Neuronal stem cell (in vitro differentiated cells): ENCODE results near the gene RAPGEFL1.

Experiments
- DNase-seq: peaks from one replicate; pipeline ENCODE4 v3.0.0-alpha.2; 2013; ENCODE audit warnings: low spot score
- H2AFZ ChIP-seq: one replicate; pipeline ENCODE4 v1.6.1; 2013; ENCODE audit warnings: mild to moderate bottlenecking, low read length, inconsistent platforms
- H2AK5ac ChIP-seq: 2 replicates; pipeline ENCODE4 v1.6.1; 2013; ENCODE audit warnings: low read depth, mild to moderate bottlenecking, inconsistent platforms, low read length, moderate library complexity, mixed read lengths
- H2BK120ac ChIP-seq: 2 replicates; pipeline ENCODE4 v1.6.1; 2013; ENCODE audit warnings: low read depth, mild to moderate bottlenecking, inconsistent platforms, low read length, moderate library complexity, mixed read lengths
- H2BK12ac ChIP-seq: one replicate; pipeline ENCODE4 v1.6.1; 2013; ENCODE audit warnings: low read length, inconsistent platforms
- H2BK15ac ChIP-seq: 2 replicates; pipeline ENCODE4 v1.6.1; 2013; ENCODE audit warnings: mild to moderate bottlenecking, low read length, inconsistent platforms, mixed read lengths
- H2BK5ac ChIP-seq: one replicate; pipeline ENCODE4 v1.6.1; 2013; ENCODE audit warnings: inconsistent platforms, mild to moderate bottlenecking, low read length, moderate library complexity
- H3K14ac ChIP-seq: one replicate; pipeline ENCODE4 v1.6.1; 2013; ENCODE audit warnings: low read length, inconsistent platforms
- H3K18ac ChIP-seq: 2 replicates; pipeline ENCODE4 v1.6.1; 2013; ENCODE audit warnings: low read length, inconsistent platforms
- H3K23ac ChIP-seq: 2 replicates; pipeline ENCODE4 v1.6.1; 2013; ENCODE audit warnings: low read depth, mild to moderate bottlenecking, mixed read lengths, low read length, inconsistent platforms; ENCODE audit not compliant: poor library complexity
- H3K27ac ChIP-seq: replicated peaks from 3 replicates; pipeline ENCODE4 v1.5.1; 2013; ENCODE audit warnings: low read length, inconsistent platforms
- H3K27me3 ChIP-seq, 3 experiments: 2 replicates each; pipeline ENCODE4 v1.6.1; 2013; ENCODE audit warnings: low read length in 3 of 3, mild to moderate bottlenecking in 2 of 3, inconsistent platforms in 1 of 3, low read depth in 1 of 3, mixed read lengths in 1 of 3, moderate library complexity in 1 of 3; ENCODE audit not compliant: control insufficient read depth in 3 of 3, insufficient read depth in 3 of 3
- H3K36me3 ChIP-seq, 2 donors: replicated peaks in 1 of 2; 2 replicates each; pipeline ENCODE4 v1.6.1; 2013; ENCODE audit warnings: low read length in 2 of 2; ENCODE audit not compliant: control insufficient read depth in 2 of 2, insufficient read depth in 2 of 2
- H3K4ac ChIP-seq: 2 replicates; pipeline ENCODE4 v1.6.1; 2013; ENCODE audit warnings: inconsistent platforms, mild to moderate bottlenecking, low read length, moderate library complexity
- H3K4me1 ChIP-seq, 2 donors: 1 replicate in 1 of 2; 2 replicates in 1 of 2; pipeline ENCODE4 v1.6.1; 2013; ENCODE audit warnings: low read length in 2 of 2, low read depth in 1 of 2; ENCODE audit not compliant: control insufficient read depth in 2 of 2, insufficient read depth in 1 of 2
- H3K4me2 ChIP-seq: one replicate; pipeline ENCODE4 v1.6.1; 2013; ENCODE audit warnings: mild to moderate bottlenecking, low read length, inconsistent platforms; ENCODE audit not compliant: insufficient read depth, poor library complexity, severe bottlenecking
- H3K4me3 ChIP-seq, 2 donors: 2 replicates each; pipeline ENCODE4 v1.5.1; 2013; ENCODE audit warnings: low read length in 2 of 2, mild to moderate bottlenecking in 2 of 2, inconsistent platforms in 1 of 2, moderate library complexity in 1 of 2
- H3K79me1 ChIP-seq: one replicate; pipeline ENCODE4 v1.6.1; 2013; ENCODE audit warnings: low read depth, mild to moderate bottlenecking, inconsistent platforms, low read length, moderate library complexity
- H3K9ac ChIP-seq: one replicate; pipeline ENCODE4 v1.6.1; 2013; ENCODE audit warnings: mild to moderate bottlenecking, low read depth, low read length, inconsistent platforms; ENCODE audit not compliant: poor library complexity
- H3K9me3 ChIP-seq, 2 donors: replicated peaks in 1 of 2; 2 replicates each; pipeline versions ENCODE3 to v1.6.1; 2013; ENCODE audit warnings: low read length in 2 of 2, mild to moderate bottlenecking in 2 of 2, inconsistent platforms in 1 of 2, low read depth in 1 of 2, mixed read lengths in 1 of 2, moderate library complexity in 1 of 2; ENCODE audit not compliant: control insufficient read depth in 2 of 2, insufficient read depth in 1 of 2
- H4K8ac ChIP-seq: one replicate; pipeline ENCODE4 v1.6.1; 2013; ENCODE audit warnings: low read depth, mild to moderate bottlenecking, inconsistent platforms, low read length, moderate library complexity
- H4K91ac ChIP-seq: one replicate; pipeline ENCODE4 v1.6.1; 2013; ENCODE audit warnings: low read length, low read depth, mild to moderate bottlenecking, inconsistent platforms; ENCODE audit not compliant: poor library complexity
- WGBS, 2 donors: extraction: QIAGEN DNeasy Blood & Tissue Kit; methylation state at CpG; one replicate each; pipeline ENCODE4 v1.1.7; 2013; ENCODE audit warnings: missing lambda C conversion rate in 2 of 2, mixed read lengths in 1 of 2; ENCODE audit not compliant: insufficient read length in 2 of 2, insufficient replicate concordance in 1 of 2; ENCODE audit errors: extremely low coverage in 2 of 2; 5-methylcytosine and 5-hydroxymethylcytosine counted together

The RAPGEFL1 gene

DNA sequence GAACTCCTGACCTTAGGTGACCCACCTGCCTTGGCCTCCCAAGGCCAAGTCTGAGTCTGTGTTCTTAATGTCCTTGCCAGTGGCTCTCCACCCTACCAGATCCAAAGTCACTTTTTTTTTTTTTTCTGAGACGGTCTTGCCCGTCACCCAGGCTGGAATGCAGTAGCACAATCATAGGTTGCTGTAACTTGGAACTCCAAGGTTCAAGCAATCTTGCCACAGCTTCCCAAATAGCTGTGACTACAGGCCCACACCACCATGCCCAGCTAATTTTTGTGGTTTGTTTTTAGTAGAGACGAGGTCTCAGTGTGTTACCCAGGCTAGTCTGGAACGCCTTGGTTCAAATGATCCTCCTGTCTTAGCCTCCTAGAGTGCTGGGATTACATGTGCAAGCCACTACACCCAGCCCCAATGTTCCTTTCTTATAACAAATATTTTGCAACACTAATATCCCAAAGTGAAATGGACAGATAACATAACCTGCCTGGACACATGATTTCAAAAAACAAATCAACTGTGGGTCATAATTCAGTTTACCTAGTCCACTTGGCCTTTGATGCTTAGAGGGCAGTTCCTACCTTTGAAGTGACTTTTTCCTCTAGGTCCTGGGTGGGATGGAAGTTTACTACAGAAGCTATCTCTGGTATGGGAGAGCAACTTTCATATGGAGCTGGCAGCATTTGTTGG, 4.0 kb upstream of the RAPGEFL1 start:
- H3K9me3 ChIP-seq, result no peaks in the 10 kb centered on the region
- no CpG with 5 or more reads among the region's 4 CpGs for WGBS, 2 donors
- H3K23ac ChIP-seq, result no peak overlapping the region
- H2AFZ ChIP-seq, result no peak overlapping the region
- peaks cover 32 to 88% of the 10 kb centered on the region in 2 donors for H3K36me3 ChIP-seq
- H3K4me3 ChIP-seq, result no peak overlapping the region
- no peaks in the 10 kb centered on the region for H3K79me1 ChIP-seq
- no peak overlapping the region for H3K18ac ChIP-seq
- H4K91ac ChIP-seq, result no peak overlapping the region
- H3K9ac ChIP-seq, result no peak overlapping the region
- H4K8ac ChIP-seq, result no peak overlapping the region
- no peak for DNase-seq
- no peak overlapping the region for H3K27ac ChIP-seq
- H3K4me1 ChIP-seq, result peaks cover 5 to 16% of the 10 kb centered on the region in 2 donors
- H3K14ac ChIP-seq, result no peak overlapping the region
- no peak overlapping the region for H2BK120ac ChIP-seq
- no peaks in the 10 kb centered on the region for H3K27me3 ChIP-seq
- no peak overlapping the region for H3K4ac ChIP-seq
- no peak overlapping the region for H2BK15ac ChIP-seq
- no peak overlapping the region for H2AK5ac ChIP-seq
- H3K4me2 ChIP-seq, result no peak overlapping the region
- H2BK12ac ChIP-seq, result no peak overlapping the region
- H2BK5ac ChIP-seq, result no peak overlapping the region

DNA sequence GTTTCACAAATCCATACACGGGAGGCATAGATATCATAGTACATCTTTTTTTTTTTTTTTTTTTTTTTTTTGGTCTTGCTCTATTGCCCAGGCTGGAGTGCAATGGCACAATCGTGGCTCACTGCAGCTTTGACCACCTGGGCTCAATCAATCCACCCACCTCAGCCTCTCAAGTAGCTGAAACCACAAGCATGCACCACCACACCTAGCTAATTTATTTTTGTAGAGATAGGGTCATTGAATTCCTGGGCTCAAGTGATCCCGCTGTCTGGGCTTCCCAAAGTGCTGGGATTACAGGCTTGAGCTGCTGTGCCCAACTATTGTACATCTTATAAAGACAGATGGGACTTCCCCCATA, 3.5 kb upstream of the RAPGEFL1 start:
- Histone ChIP-seq H3K9ac (no peak overlapping the region), H3K4ac (no peak overlapping the region), H3K18ac (no peak overlapping the region), H3K4me3 (no peak overlapping the region), H2BK12ac (no peak overlapping the region), H3K36me3 (peaks cover 28 to 88% of the 10 kb centered on the region in 2 donors), H3K27me3 (no peaks in the 10 kb centered on the region), H3K14ac (no peak overlapping the region), H3K9me3 (no peaks in the 10 kb centered on the region), H2BK5ac (no peak overlapping the region), H3K79me1 (no peaks in the 10 kb centered on the region), H3K4me1 (peaks cover 5 to 21% of the 10 kb centered on the region in 2 donors), H2BK120ac (no peak overlapping the region), H3K27ac (no peak overlapping the region), H3K23ac (no peak overlapping the region), H4K91ac (no peak overlapping the region), H4K8ac (no peak overlapping the region), H3K4me2 (no peak overlapping the region), H2AFZ (no peak overlapping the region), H2BK15ac (no peak overlapping the region), H2AK5ac (no peak overlapping the region)
- WGBS, 2 donors, result no CpG with 5 or more reads among the region's 3 CpGs
- DNase-seq, result no peak

DNA sequence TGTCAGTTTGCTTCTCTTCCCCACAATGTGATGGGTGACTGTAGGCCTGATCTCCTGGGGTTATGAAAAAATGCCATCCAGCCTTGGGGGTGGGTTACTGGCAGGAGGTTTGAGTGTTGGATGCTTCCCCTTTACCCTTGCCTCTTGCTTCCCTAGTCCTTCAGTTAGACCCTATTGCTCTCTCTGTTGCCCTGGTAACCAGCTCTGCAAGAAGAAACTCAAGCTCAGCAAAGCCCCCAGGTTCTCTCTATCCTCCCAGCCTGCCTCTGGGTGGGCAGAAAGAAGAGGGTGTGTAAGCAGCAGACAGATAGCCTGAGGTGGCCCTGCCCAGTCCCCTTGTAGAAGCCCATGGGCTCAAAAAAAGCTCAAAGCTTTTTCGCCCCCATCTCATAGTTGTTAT, 2.8 kb upstream of the RAPGEFL1 start:
- Histone ChIP-seq H2BK120ac (no peak overlapping the region), H3K9me3 (no peaks in the 10 kb centered on the region), H3K4me2 (no peak overlapping the region), H3K27ac (peak overlapping the region; percentile 13), H2AK5ac (no peak overlapping the region), H3K4me3 (no peak overlapping the region), H3K79me1 (no peaks in the 10 kb centered on the region), H3K27me3 (no peaks in the 10 kb centered on the region), H3K36me3 (peaks cover 23 to 81% of the 10 kb centered on the region in 2 donors), H4K91ac (no peak overlapping the region), H2AFZ (no peak overlapping the region), H3K23ac (no peak overlapping the region), H3K14ac (no peak overlapping the region), H3K4me1 (peaks cover 5 to 21% of the 10 kb centered on the region in 2 donors), H3K4ac (no peak overlapping the region), H3K18ac (no peak overlapping the region), H2BK5ac (no peak overlapping the region), H3K9ac (no peak overlapping the region), H2BK15ac (no peak overlapping the region), H4K8ac (no peak overlapping the region), H2BK12ac (no peak overlapping the region)
- DNase-seq, result no peak
- WGBS, 2 donors, result no CpG with 5 or more reads among the region's 1 CpG

DNA sequence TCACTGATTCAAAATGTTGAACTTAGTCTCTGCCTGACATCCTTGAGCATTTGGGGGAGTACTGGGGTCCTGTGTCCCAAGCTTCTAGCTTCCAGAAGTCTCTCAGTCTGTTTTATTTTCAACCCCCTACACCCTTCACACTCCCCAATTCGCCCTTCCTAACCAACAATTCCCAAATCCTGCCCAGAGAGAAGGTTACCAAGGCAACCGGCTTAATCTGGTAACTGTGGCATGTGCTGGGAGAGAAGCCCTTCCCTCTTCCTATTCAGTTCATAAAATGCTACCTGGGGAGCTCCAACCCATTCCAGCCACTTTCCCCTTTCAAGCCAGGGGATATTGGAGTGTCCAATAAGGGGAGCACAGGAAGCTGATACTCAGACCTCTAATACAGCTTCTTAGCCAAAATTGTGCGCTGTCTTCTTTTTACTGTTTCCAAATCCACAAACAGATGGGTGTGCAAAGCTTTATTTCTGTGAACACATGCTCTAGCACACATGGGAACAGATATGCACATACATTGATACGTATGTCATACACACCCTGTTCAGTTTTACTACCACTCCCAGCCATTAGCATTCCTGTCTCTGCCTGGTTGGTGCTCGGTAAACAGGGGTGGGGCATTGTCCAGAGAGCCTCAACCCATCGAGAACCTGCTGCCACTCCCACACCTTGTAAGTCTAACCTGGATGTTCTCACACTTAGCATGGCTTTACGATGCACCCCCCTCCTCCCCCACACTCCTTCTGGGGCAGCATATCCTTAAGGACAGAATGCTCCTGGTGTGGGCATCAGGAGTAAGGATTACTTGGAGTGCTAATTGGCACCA, 1.1 kb upstream of the RAPGEFL1 start:
- no peak overlapping the region for H4K8ac ChIP-seq
- H3K23ac ChIP-seq, result no peak overlapping the region
- no peak overlapping the region for H3K4me3 ChIP-seq
- H3K9ac ChIP-seq, result no peak overlapping the region
- H3K36me3 ChIP-seq, result peaks cover 15 to 77% of the 10 kb centered on the region in 2 donors
- peak overlapping the region; percentile 41 for H2BK15ac ChIP-seq
- H3K79me1 ChIP-seq, result no peaks in the 10 kb centered on the region
- H3K18ac ChIP-seq, result no peak overlapping the region
- H2AFZ ChIP-seq, result no peak overlapping the region
- no peak overlapping the region for H4K91ac ChIP-seq
- no peak overlapping the region for H3K4me2 ChIP-seq
- 100% methylated on average over 1 of the region's 7 CpGs; no CpG with 5 or more reads in 1 of the 2 donors for WGBS, 2 donors
- peak overlapping the region; percentile 33 for H3K27ac ChIP-seq
- H3K9me3 ChIP-seq, result no peaks in the 10 kb centered on the region
- peak overlapping the region; percentile 46 for H2BK12ac ChIP-seq
- no peak for DNase-seq
- H3K4ac ChIP-seq, result peak overlapping the region; percentile 25
- no peak overlapping the region for H2BK5ac ChIP-seq
- no peak overlapping the region for H2BK120ac ChIP-seq
- H3K27me3 ChIP-seq, result no peaks in the 10 kb centered on the region
- H2AK5ac ChIP-seq, result no peak overlapping the region
- H3K4me1 ChIP-seq, result peaks cover 5 to 27% of the 10 kb centered on the region in 2 donors
- H3K14ac ChIP-seq, result no peak overlapping the region
